Measurements from ENCODE around the gene NPFF.

Gene NPFF

GRCh38 chr12:53474819-53475218 is 32.5 kb downstream of the NPFF start:
- DNase-seq (ENCODE audit: low read depth), result no peak

GRCh38 chr12:53474077-53474476 is 33.2 kb downstream of the NPFF start:
- no peak for DNase-seq (ENCODE audit: low read depth)

DNA sequence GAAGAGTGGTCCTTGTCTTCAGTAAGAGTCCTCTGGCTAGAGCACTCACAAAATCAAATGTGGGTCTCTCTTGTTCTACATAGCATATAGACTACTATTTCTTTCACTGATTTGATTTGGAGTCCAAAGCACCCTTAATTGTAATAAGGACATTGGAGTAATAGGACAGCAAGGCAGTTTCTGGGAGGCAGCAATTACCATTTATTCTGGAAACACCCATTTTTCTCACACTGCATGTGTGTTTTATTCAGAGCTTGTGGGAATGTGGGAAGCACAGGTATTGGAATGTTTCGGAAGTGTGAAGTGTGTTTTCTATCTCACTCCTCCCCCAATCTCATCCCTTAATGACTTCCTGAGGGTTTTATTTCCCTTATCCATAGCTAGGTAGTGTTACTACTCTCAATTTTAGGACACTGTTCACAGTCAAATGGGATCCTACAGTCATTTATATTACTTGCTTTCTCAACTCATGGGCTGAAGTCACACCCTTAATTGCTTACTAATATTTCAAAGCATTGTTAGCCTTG is 35.2 kb downstream of the NPFF start:
- DNase-seq (ENCODE audit: low read depth), result no peak

GRCh38 chr12:53468282-53468681 is 39.0 kb downstream of the NPFF start:
- no peak for DNase-seq (ENCODE audit: low read depth)

DNA sequence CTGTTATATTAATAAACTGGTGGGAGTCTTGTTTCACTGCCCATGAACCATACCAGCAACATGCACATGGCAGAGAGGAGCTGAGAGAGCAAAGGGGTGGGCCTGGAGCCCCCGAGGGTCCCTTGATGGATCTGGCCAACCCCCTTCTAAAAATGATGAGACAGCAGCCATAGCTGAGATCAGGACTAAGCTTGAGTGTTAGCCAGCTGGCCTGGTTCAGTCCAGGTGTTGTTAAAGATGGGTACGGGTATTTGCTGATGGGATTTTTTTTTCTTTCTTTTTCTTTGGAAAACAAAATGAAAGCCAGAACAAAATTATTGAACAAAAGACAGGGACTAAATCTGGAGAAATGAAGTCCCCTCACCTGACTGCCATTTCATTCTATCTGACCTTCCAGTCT is 39.4 kb downstream of the NPFF start:
- DNase-seq (ENCODE audit: low read depth), result no peak

GRCh38 chr12:53467082-53467481 is 40.2 kb downstream of the NPFF start:
- DNase-seq (ENCODE audit: low read depth), result no peak

DNA sequence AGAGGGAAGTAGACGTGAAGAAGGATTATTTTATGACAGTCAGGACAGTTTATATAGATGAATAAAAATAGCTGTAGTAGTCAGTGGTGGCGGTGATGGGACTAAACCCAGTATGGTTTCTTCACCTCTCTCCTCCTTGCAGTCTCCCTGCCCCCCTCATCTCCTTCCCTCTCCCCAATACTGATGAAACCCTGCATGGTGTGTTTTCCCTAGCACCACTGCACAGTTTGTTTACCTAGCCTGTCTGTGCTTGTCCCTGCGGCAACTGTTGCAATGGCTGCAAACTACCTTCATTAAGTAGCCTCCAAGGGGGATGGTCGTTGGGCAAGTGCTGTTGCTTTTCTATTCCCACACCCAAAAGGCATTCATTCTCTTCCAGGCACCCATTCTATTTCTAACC is 40.6 kb downstream of the NPFF start:
- DNase-seq (ENCODE audit: low read depth), result no peak

DNA sequence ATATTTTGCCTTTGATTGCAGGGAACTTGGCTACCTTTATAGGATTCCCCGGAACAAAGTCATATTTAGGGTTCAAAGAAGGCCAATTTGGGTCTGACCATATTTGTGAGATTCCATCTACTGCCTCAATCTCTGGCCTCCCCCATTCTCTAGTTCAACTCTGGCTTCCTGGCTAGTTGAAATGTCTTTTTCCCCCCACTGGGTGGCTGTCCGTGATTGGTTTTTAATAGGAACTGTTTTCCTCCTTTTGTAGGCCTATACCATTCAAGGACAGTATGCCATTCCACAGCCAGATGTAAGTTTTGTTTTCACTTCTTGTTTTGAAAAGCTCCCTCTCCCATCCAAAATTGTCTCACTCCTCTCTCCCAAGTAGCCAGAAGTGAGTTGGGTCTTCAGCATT is 41.6 kb downstream of the NPFF start:
- DNase-seq (ENCODE audit: low read depth), result no peak

DNA sequence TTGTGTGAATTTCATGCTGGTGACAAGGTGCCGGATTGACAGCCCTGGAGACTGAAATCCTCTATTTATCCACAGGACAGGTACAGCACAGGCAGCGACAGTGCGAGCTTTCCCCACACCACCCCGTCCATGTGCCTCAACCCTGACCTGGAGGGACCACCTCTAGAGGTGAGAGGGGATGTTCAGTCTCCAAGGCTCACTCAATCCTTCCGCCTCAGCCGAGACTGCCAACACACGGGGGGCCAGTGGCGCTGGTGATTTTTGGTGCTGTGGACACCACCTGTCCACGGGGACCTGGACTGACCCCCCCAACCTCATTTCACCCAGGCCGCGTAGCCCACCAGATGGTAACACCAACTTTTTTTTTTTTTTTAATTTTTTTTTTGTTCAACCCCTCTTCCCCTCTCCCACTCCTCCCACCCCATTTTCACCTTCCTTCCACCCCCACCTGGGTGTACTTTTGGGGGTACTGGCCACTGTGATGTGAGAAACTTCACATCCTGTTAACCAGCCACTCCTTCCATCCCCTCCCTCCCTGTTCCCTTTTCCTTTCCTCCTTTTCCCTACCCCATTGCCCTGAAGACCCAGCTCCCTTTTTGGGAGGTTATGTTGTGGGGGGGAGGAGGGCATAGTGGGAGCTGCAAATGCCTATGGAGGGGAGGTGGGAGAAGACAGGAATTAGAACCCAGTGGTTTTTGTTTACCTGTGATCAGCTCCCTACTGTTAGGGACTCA is 42.4 kb downstream of the NPFF start:
- no peak for DNase-seq (ENCODE audit: low read depth)

DNA sequence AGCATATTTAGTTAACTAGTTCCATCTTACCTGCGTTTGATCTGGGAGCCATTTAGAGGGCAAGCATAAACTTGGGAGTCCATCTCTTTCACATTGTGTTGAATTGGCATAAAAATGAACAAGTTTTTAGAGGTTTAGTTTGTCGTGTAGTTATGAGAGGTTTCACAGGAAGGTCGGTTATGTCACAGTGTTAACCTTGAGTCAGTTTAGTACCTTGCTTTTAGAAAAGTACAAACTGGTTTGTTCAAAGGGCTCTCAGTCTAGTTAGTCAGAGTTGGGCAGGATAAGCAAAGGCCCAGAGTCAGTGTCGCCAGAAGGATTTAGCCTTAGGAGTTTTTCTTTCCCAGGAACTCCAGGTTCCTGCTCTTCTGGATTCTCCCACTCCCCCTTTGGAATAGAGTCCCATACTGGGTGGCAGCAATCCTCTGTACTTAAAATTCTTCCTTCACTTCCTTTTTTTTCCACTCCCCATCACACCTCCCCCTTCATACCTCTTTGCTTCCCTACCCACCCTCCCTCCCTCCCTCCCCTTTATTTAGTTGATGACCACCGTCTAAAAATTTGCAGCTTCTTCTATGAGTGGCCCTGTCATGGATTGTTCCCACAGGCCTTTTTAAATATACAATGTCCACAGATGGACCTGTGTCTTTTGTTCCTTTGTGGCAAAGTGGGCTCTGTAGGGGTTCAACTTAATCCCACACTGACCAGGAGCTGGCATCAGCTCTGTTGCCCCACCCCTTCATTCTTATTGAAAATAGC is 43.3 kb downstream of the NPFF start:
- no peak for DNase-seq (ENCODE audit: low read depth)

DNA sequence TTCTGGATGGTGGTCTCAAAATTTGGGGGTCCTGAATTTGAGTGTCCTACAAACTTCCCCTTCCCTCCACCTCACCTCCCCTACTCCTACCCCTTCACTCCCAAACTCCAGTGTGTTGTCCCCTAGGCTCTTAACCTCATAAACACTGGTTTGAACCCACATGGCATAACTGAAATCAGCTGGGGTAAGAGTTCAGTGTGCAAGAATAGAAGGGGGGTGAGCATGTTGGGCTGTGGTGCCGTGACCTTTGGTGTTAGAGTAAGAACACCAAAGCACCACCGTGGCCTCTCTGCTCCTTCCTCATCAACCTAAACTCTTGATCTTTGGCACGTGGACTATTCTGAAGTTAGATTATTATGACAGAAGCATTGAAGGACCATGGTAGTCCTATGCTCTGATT is 44.3 kb downstream of the NPFF start:
- no peak for DNase-seq (ENCODE audit: low read depth)

DNA sequence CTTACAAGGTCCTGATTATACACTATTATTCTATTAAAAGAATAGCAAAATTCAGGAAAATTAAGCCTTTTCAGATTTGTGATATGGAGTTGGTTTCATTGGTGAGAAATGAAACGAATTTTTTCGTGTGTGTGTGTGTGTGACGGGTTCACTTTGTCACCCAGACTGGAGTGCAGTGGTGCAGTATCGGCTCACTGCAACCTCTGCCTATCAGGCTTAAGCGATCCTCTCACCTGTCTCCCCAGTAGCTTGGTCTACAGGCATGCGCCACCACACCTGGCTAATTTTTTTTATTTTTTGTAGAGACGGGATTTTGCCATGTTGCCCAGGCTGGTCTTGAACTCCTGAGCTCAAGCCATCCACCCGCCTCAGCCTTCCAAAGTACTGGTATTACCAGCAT is 45.7 kb downstream of the NPFF start:
- no peak for DNase-seq (ENCODE audit: low read depth)

DNA sequence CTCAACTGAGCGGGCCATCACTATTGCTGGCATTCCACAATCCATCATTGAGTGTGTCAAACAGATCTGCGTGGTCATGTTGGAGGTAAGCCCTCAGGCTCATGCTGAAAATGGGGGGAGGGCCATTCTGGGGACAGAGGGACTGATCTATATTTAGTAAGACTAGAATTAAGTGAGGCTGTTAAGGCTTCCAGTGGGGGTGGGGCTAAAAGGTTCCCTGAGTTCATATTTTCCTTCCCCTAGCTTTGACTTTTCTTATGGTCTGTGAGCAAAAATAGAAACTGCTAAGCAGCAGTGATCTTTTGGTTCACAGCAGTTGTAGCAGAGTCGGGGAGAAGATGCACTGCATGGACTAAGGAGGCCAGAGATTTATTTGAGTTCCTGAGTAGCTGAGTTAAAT is 46.2 kb downstream of the NPFF start:
- no peak for DNase-seq (ENCODE audit: low read depth)

DNA sequence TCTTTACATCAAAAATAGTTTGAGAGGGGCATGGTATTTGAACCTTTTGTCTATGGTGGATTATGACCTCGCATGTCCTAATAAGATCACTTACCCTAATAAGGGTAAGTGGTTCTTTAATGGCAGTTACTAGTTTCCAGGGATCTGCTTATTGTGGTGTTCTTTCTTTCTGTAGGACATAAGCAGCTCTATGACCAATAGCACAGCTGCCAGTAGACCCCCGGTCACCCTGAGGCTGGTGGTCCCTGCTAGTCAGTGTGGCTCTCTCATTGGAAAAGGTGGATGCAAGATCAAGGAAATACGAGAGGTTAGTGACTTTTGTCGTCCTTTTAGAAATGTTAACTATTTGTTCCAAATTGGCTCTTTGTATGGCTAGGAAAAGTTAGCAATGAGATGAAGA is 48.2 kb downstream of the NPFF start:
- no peak for DNase-seq (ENCODE audit: low read depth)
